Spleen (tissue), 11 donors: ENCODE data around the gene GNMT. TPM values are rescaled to one million over a fixed set of nuclear protein-coding genes. Genes with fewer than 3 reads are reported as not detected.
"Not testable (repeated sequence)": the region's sequence is repeated elsewhere in the genome, so short reads cannot be mapped to it uniquely, and the experiment has no call there.

Experiments
- DNase-seq: peaks from one replicate; pipeline ENCODE4 v3.0.0-alpha.2; 2020
- H3K27ac ChIP-seq, 8 donors: fragments of 200-600 bp; sonication (generic) in 7 of 8; 1 replicate in 4 of 8; 2 replicates in 4 of 8; pipeline versions ENCODE4 v1.5.0 to v1.8.0; 2016 to 2021; ENCODE audit warnings: inconsistent platforms in 4 of 8, mild to moderate bottlenecking in 4 of 8, moderate library complexity in 1 of 8
- H3K27me3 ChIP-seq, 7 donors: fragments of 200-600 bp; sonication (generic) in 6 of 7; replicated peaks in 1 of 7; 1 replicate in 4 of 7; 2 replicates in 3 of 7; pipeline versions ENCODE4 v1.5.0 to v1.8.0; 2016 to 2021; ENCODE audit warnings: inconsistent platforms in 3 of 7, mild to moderate bottlenecking in 1 of 7
- H3K36me3 ChIP-seq, 6 donors: fragments of 200-600 bp; sonication (generic) in 5 of 6; 1 replicate in 4 of 6; 2 replicates in 2 of 6; pipeline versions ENCODE4 v1.5.0 to v1.8.0; 2016 to 2021; ENCODE audit warnings: inconsistent platforms in 2 of 6
- H3K4me1 ChIP-seq, 6 donors: fragments of 200-600 bp; sonication (generic) in 5 of 6; 1 replicate in 3 of 6; 2 replicates in 3 of 6; pipeline versions ENCODE4 v1.5.0 to v1.8.0; 2016 to 2021; ENCODE audit warnings: inconsistent platforms in 3 of 6
- H3K4me3 ChIP-seq, 8 donors: fragments of 200-600 bp; sonication (generic) in 7 of 8; 1 replicate in 4 of 8; 2 replicates in 4 of 8; pipeline versions ENCODE4 v1.5.0 to v1.8.0; 2016 to 2021; ENCODE audit warnings: inconsistent platforms in 4 of 8, mild to moderate bottlenecking in 4 of 8, moderate library complexity in 2 of 8
- H3K9me3 ChIP-seq, 8 donors: fragments of 200-600 bp; sonication (generic) in 7 of 8; 1 replicate in 4 of 8; 2 replicates in 4 of 8; pipeline versions ENCODE4 v1.5.0 to v1.8.0; 2016 to 2021; ENCODE audit warnings: inconsistent platforms in 4 of 8
- POLR2A ChIP-seq, 3 donors: fragments of 450-650 bp; IDR thresholded peaks; one replicate each; pipeline ENCODE4 v1.5.1; 2017; ENCODE audit warnings: antibody characterized with exemption in 3 of 3, mild to moderate bottlenecking in 1 of 3
- POLR2AphosphoS5 ChIP-seq, 3 donors: sonication (generic); formaldehyde crosslinking; IDR thresholded peaks; one replicate each; pipeline ENCODE4 v1.5.1; 2017; ENCODE audit warnings: antibody characterized with exemption in 3 of 3
- WGBS, 5 donors: extraction: QIAGEN DNeasy Blood & Tissue Kit in 3 of 5; methylation state at CpG; one replicate each; pipeline versions ENCODE4 v1.1.5 to v1.1.7; 2013 to 2018; 5-methylcytosine and 5-hydroxymethylcytosine counted together
- intact Hi-C: fragments of 100-400 bp; cut with DNase I; formaldehyde crosslinking; loops from one replicate; pipeline ENCODE4 v1.15.0; 2023; ENCODE audit warnings: low total_unique reads
- polyA plus RNA-seq, 3 donors: library from polyadenylated mRNA; stranded (reverse); fragments of 200-250 nt; gene quantifications; one replicate each; pipeline ENCODE4 v1.2.1, GENCODE V29; 2013
- total RNA-seq, 7 donors: library from RNA; depleted of rRNA in 3 of 7; stranded (reverse); fragments of >200 nt in 3 of 7; fragmentation: NEBNext Ultra II Directional in 4 of 7; extraction: Animal tissue kit (Norgen Biotek cat#: 25700) in 4 of 7; gene quantifications; one replicate each; pipeline versions ENCODE4 v1.1.0 to v1.2.1, GENCODE V29; 2016 to 2021
- TF ChIP-seq, protein P1 (sequence below), 11 experiments: fragments of 200-600 bp in 7 of 11; fragments of 450-650 bp in 4 of 11; sonication (generic) in 4 of 11; IDR thresholded peaks in 8 of 11; conservative IDR thresholded peaks in 3 of 11; 1 replicate in 7 of 11; 2 replicates in 4 of 11; pipeline versions ENCODE4 v1.4.0 to v1.8.0; 2016 to 2021; ENCODE audit warnings: antibody characterized with exemption in 11 of 11, inconsistent platforms in 4 of 11, mild to moderate bottlenecking in 1 of 11
- donor health status: healthy with polysubstance abuse.
- donor health status: DM: no; HTN: no; CAD: no; lungs with moderate emphysema.
- donor health status: DM: no; HTN: no; CAD: no.
- donor health status: Bipolar disorder and iron deficiency.
- donor health status: healthy.
- donor health status: DM: no; HTN: no; CAD: no.
- donor health status: DM: yes; HTN: yes; CAD: no.

GNMT gene
- total and polyA plus RNA-seq, 10 donors: 0.68 to 3.0 (median 2.0) TPM

DNA sequence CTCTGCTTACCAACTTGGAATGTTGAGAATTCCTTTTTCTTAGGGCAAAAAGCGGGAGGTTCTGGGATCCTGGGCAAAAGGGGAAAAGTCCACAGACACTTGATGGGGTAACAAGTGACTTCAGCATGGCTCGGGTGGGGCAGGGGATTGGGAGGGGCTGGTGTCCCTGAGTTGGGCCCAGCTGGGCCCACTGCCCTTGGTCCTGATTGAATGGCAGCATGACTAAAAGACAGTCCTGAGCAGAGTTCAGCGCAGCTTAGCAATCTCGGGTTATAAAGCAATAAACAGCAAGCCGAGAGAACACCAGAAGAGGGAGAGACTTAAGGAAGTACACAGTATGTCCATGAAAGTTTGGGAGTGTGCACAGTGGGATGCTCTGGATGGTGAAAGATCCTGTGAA is 29.4 kb downstream of the GNMT start:
- TF ChIP-seq, protein P1, sequence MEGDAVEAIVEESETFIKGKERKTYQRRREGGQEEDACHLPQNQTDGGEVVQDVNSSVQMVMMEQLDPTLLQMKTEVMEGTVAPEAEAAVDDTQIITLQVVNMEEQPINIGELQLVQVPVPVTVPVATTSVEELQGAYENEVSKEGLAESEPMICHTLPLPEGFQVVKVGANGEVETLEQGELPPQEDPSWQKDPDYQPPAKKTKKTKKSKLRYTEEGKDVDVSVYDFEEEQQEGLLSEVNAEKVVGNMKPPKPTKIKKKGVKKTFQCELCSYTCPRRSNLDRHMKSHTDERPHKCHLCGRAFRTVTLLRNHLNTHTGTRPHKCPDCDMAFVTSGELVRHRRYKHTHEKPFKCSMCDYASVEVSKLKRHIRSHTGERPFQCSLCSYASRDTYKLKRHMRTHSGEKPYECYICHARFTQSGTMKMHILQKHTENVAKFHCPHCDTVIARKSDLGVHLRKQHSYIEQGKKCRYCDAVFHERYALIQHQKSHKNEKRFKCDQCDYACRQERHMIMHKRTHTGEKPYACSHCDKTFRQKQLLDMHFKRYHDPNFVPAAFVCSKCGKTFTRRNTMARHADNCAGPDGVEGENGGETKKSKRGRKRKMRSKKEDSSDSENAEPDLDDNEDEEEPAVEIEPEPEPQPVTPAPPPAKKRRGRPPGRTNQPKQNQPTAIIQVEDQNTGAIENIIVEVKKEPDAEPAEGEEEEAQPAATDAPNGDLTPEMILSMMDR (IDR thresholded peaks at IDR 0.05 in 8 of 11, conservative IDR thresholded peaks at IDR 0.05 in 3 of 11): no peak
- TF ChIP-seq POLR2A (IDR thresholded peaks at IDR 0.05): no peak
- TF ChIP-seq POLR2AphosphoS5 (IDR thresholded peaks at IDR 0.05): no peak
- Histone ChIP-seq H3K27ac (no peak overlapping the region), H3K4me3 (no peak overlapping the region), H3K9me3 (no peaks in the 10 kb centered on the region), H3K36me3 (peaks cover 0 to 53% (median 11%) of the 10 kb centered on the region in 6 donors), H3K27me3 (no peaks in the 10 kb centered on the region), H3K4me1 (peaks cover 18 to 40% (median 27%) of the 10 kb centered on the region in 6 donors)
- intact Hi-C loops: no loop called here
- no peak for DNase-seq
- 82 to 93% (median 91%) methylated on average over 5 of the region's 5 CpGs for WGBS, 5 donors

DNA sequence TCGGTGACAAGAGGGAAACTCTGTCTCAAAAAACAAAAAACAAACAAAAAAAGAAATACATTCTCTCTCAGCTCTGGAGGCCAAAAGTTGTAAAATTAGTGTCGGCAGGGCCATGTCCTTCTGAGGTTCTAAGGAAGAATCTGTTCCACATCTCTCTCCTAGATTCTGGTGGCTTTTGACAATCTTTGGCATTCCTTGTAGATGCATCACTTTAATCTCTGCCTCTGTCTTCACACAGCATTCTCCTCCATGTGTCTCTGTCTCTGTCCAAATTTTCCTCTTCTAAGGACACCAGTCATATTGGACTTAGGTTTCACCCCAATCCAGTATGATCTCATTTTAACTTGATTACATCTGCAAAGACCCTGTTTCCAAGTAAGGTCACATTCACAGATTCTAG is 32.9 kb downstream of the GNMT start:
- peaks cover 0 to 53% (median 11%) of the 10 kb centered on the region in 6 donors for H3K36me3 ChIP-seq
- no peaks in the 10 kb centered on the region for H3K9me3 ChIP-seq
- H3K27ac ChIP-seq: no peak overlapping the region
- TF ChIP-seq POLR2AphosphoS5 (IDR thresholded peaks at IDR 0.05) (no peak), POLR2A (IDR thresholded peaks at IDR 0.05) (no peak)
- TF ChIP-seq, protein P1 (IDR thresholded peaks at IDR 0.05 in 8 of 11, conservative IDR thresholded peaks at IDR 0.05 in 3 of 11): no peak
- peaks cover 0 to 4% (median 0%) of the 10 kb centered on the region in 6 donors for H3K4me1 ChIP-seq
- H3K4me3 ChIP-seq: no peak overlapping the region
- H3K27me3 ChIP-seq: no peaks in the 10 kb centered on the region
- intact Hi-C loops: no loop called here
- WGBS, 5 donors: 86 to 98% (median 92%) methylated on average over 2 of the region's 2 CpGs
- no peak for DNase-seq

DNA sequence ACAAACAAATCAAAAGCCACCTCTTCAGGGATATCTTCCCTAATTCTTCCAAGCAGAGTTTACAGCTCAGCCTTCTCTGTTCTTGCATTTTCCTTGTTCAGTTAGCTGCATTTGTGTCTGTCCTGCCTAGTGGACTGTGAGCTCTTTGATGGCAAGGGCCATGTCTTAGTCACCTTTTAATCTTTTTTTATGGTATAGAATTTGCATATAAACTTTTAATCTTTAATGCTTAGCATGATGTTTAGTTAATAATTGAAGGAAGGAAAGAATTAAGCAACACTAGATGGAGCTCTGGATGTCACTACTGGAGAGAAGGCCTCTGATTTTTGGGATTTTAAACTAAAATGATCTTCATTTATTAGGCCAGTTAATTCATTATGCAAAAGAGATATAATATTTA is 36.0 kb downstream of the GNMT start:
- TF ChIP-seq, protein P1 (IDR thresholded peaks at IDR 0.05 in 8 of 11, conservative IDR thresholded peaks at IDR 0.05 in 3 of 11): no peak
- no peak for TF ChIP-seq POLR2AphosphoS5 (IDR thresholded peaks at IDR 0.05)
- no peak for TF ChIP-seq POLR2A (IDR thresholded peaks at IDR 0.05)
- no peak overlapping the region for H3K27ac ChIP-seq
- DNase-seq: no peak
- H3K4me3 ChIP-seq: no peak overlapping the region
- H3K9me3 ChIP-seq: no peaks in the 10 kb centered on the region
- no peaks in the 10 kb centered on the region for H3K27me3 ChIP-seq
- H3K36me3 ChIP-seq: peaks cover 0 to 40% (median 2%) of the 10 kb centered on the region in 6 donors
- H3K4me1 ChIP-seq: no peaks in the 10 kb centered on the region
- intact Hi-C loops: no loop called here

DNA sequence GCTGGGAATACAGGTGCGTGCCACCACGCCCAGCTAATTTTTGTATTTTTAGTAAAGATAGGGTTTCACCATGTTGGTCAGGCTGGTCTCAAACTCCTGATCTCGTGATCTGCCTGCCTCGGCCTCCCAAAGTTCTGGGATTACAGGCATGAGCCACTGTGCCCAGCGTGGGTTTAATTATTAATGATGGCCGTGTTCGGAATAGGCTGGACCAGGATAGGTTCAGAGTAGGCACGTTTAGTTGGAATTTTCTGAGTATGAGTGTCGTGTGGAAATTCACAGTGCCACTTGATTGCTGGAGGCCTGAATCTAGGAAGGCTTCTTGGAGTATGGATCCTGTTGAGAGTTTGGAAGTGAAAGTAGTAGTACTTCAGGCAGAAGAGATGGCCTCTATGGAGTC is 37.7 kb downstream of the GNMT start:
- DNase-seq, intact Hi-C loops: not testable (repeated sequence)
- WGBS, 5 donors: 95 to 98% (median 96%) methylated on average over 9 of the region's 9 CpGs

DNA sequence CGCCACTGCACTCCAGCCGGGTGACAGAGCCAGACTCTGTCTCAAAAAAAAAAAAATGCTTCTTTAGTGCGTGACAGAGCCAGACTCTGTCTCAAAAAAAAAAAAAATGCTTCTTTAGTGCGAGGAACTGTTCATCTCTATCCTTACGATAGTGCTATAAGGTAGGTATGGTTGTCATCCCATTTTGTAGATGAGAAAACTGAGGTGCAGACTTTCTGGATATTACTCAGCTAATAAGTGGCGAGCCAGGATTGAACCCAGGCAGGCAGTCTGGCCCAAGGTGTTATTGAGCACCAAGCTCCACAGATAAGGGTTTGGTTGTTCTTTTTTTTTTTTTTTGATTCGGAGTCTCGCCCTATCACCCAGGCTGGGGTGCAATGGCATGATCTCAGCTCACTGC is 41.3 kb downstream of the GNMT start:
- Histone ChIP-seq H3K27ac (no peak overlapping the region), H3K36me3 (peaks cover 0 to 58% (median 6%) of the 10 kb centered on the region in 6 donors), H3K27me3 (no peaks in the 10 kb centered on the region), H3K9me3 (no peaks in the 10 kb centered on the region), H3K4me3 (no peak overlapping the region), H3K4me1 (no peaks in the 10 kb centered on the region)
- intact Hi-C loops: no loop called here
- 90 to 96% (median 93%) methylated on average over 8 of the region's 8 CpGs for WGBS, 5 donors
- DNase-seq: no peak
- no peak for TF ChIP-seq POLR2A (IDR thresholded peaks at IDR 0.05)
- TF ChIP-seq, protein P1 (IDR thresholded peaks at IDR 0.05 in 8 of 11, conservative IDR thresholded peaks at IDR 0.05 in 3 of 11): no peak

More for the DNA sequence above, 37.7 kb downstream of the GNMT start:
- not testable (repeated sequence) for H3K9me3 ChIP-seq, H3K27me3 ChIP-seq, H3K4me3 ChIP-seq, H3K27ac ChIP-seq, H3K4me1 ChIP-seq
- peaks cover 0 to 37% (median 0%) of the 10 kb centered on the region in 6 donors for H3K36me3 ChIP-seq
